T-helper 17 cell (primary cell): Measurements from ENCODE around the gene EHD2. TPM values are rescaled to one million over a fixed set of nuclear protein-coding genes. Genes with fewer than 3 reads are reported as not detected.
"Not testable (repeated sequence)": the region's sequence is repeated elsewhere in the genome, so short reads cannot be mapped to it uniquely, and the experiment has no call there.

ENCODE experiments used
- ATAC-seq: fragments of 150-1000 bp; cut with Tn5 transposase; 2 replicates; pipeline ENCODE4 v1.10.0; 2021; ENCODE audit warnings: mild to moderate bottlenecking, moderate library complexity
- DNase-seq, 3 donors: peaks; one replicate each; pipeline versions ENCODE4 v3.0.0 to v3.0.0-alpha.2; 2020 to 2021
- H3K9me3 ChIP-seq: one replicate; pipeline ENCODE4 v1.7.0; 2013; ENCODE audit warnings: low read length, mild to moderate bottlenecking; ENCODE audit not compliant: control insufficient read depth, poor library complexity, severe bottlenecking
- H3K27ac Mint-ChIP-seq: one replicate; pipeline ENCODE4 v1.8.0; 2022; ENCODE audit warnings: mild to moderate bottlenecking, moderate library complexity, mixed read lengths
- H3K27me3 Mint-ChIP-seq: one replicate; pipeline ENCODE4 v1.8.0; 2022; ENCODE audit warnings: mixed read lengths
- H3K36me3 Mint-ChIP-seq: one replicate; pipeline ENCODE4 v1.8.0; 2022; ENCODE audit warnings: low read depth, mixed read lengths
- H3K4me1 Mint-ChIP-seq: one replicate; pipeline ENCODE4 v1.8.0; 2022; ENCODE audit warnings: mild to moderate bottlenecking, mixed read lengths
- H3K4me3 Mint-ChIP-seq: one replicate; pipeline ENCODE4 v1.8.0; 2022; ENCODE audit warnings: mild to moderate bottlenecking, moderate library complexity, mixed read lengths
- total RNA-seq, 4 donors: library from RNA in 2 of 4; stranded (reverse) in 2 of 4; gene quantifications; one replicate each; pipeline ENCODE4 v1.2.3 and lab custom pipeline; 2022 to 2026

The EHD2 gene
- total RNA-seq, 2 donors from 2014 or later: 0.70 TPM; not detected in 1

- DNase-seq: no peak
- Mint-ChIP-seq H3K27ac (peak overlapping the region; percentile 66), H3K36me3 (peaks cover 3% of the 10 kb centered on the region), H3K4me1 (peaks cover 5% of the 10 kb centered on the region), H3K4me3 (no peak overlapping the region), H3K27me3 (no peaks in the 10 kb centered on the region)
- no peaks in the 10 kb centered on the region for H3K9me3 ChIP-seq
- ATAC-seq: no peak
These were observed 49.5 kb downstream of the EHD2 start for GRCh38 chr19:47762615-47763308.

- not testable (repeated sequence) for H3K36me3 Mint-ChIP-seq, H3K27me3 Mint-ChIP-seq, ATAC-seq, DNase-seq, H3K27ac Mint-ChIP-seq, H3K4me1 Mint-ChIP-seq, H3K9me3 ChIP-seq, H3K4me3 Mint-ChIP-seq
These were observed 51.5 kb downstream of the EHD2 start for GRCh38 chr19:47764705-47765104.

- H3K27me3 Mint-ChIP-seq: no peaks in the 10 kb centered on the region
- no peaks in the 10 kb centered on the region for H3K9me3 ChIP-seq
- peak overlapping the region; percentile 12 for H3K4me3 Mint-ChIP-seq
- ATAC-seq (peak; percentile 59), DNase-seq (peak in 2 of 3 donors; percentile 36 to 44)
- peaks cover 8% of the 10 kb centered on the region for H3K4me1 Mint-ChIP-seq
- H3K27ac Mint-ChIP-seq: no peak overlapping the region
- H3K36me3 Mint-ChIP-seq: no peaks in the 10 kb centered on the region
These were observed 52.5 kb downstream of the EHD2 start for GRCh38 chr19:47765523-47766358.

- no peak overlapping the region for H3K4me3 Mint-ChIP-seq
- peaks cover 8% of the 10 kb centered on the region for H3K4me1 Mint-ChIP-seq
- no peaks in the 10 kb centered on the region for H3K9me3 ChIP-seq
- H3K27me3 Mint-ChIP-seq: no peaks in the 10 kb centered on the region
- no peak overlapping the region for H3K27ac Mint-ChIP-seq
- no peak for ATAC-seq
- no peak for DNase-seq
- no peaks in the 10 kb centered on the region for H3K36me3 Mint-ChIP-seq
These were observed 53.1 kb downstream of the EHD2 start for GRCh38 chr19:47766359-47766620.

GRCh38 chr19:47766670-47767069, 53.4 kb downstream of the EHD2 start:
- DNase-seq: no peak
- H3K9me3 ChIP-seq: no peaks in the 10 kb centered on the region
- no peaks in the 10 kb centered on the region for H3K36me3 Mint-ChIP-seq
- no peak for ATAC-seq
- no peak overlapping the region for H3K27ac Mint-ChIP-seq
- H3K4me1 Mint-ChIP-seq: peaks cover 8% of the 10 kb centered on the region
- H3K27me3 Mint-ChIP-seq: no peaks in the 10 kb centered on the region
- H3K4me3 Mint-ChIP-seq: no peak overlapping the region

GRCh38 chr19:47767349-47767748, 54.1 kb downstream of the EHD2 start:
- Mint-ChIP-seq H3K27ac (no peak overlapping the region), H3K27me3 (no peaks in the 10 kb centered on the region), H3K36me3 (no peaks in the 10 kb centered on the region), H3K4me1 (peaks cover 8% of the 10 kb centered on the region), H3K4me3 (no peak overlapping the region)
- DNase-seq (no peak), ATAC-seq (no peak)
- H3K9me3 ChIP-seq: no peaks in the 10 kb centered on the region

GRCh38 chr19:47768604-47769003, 55.4 kb downstream of the EHD2 start:
- Mint-ChIP-seq H3K4me1 (peaks cover 8% of the 10 kb centered on the region), H3K36me3 (no peaks in the 10 kb centered on the region), H3K27ac (no peak overlapping the region), H3K4me3 (no peak overlapping the region), H3K27me3 (no peaks in the 10 kb centered on the region)
- no peaks in the 10 kb centered on the region for H3K9me3 ChIP-seq
- ATAC-seq: no peak
- no peak for DNase-seq

- Mint-ChIP-seq H3K4me1 (peaks cover 10% of the 10 kb centered on the region), H3K27me3 (no peaks in the 10 kb centered on the region), H3K4me3 (no peak overlapping the region), H3K27ac (no peak overlapping the region), H3K36me3 (no peaks in the 10 kb centered on the region)
- ATAC-seq (no peak), DNase-seq (no peak)
- H3K9me3 ChIP-seq: no peaks in the 10 kb centered on the region
These were observed 56.3 kb downstream of the EHD2 start for GRCh38 chr19:47769534-47769933.

GRCh38 chr19:47771291-47771690, 58.1 kb downstream of the EHD2 start:
- not testable (repeated sequence) for H3K36me3 Mint-ChIP-seq, DNase-seq, H3K4me1 Mint-ChIP-seq, H3K9me3 ChIP-seq, ATAC-seq, H3K27ac Mint-ChIP-seq, H3K27me3 Mint-ChIP-seq, H3K4me3 Mint-ChIP-seq

GRCh38 chr19:47776568-47776967, 63.3 kb downstream of the EHD2 start:
- H3K4me1 Mint-ChIP-seq: peaks cover 26% of the 10 kb centered on the region
- H3K27me3 Mint-ChIP-seq: no peaks in the 10 kb centered on the region
- H3K27ac Mint-ChIP-seq: no peak overlapping the region
- ATAC-seq: no peak
- DNase-seq: no peak
- no peak overlapping the region for H3K4me3 Mint-ChIP-seq
- H3K36me3 Mint-ChIP-seq: peaks cover 4% of the 10 kb centered on the region
- no peaks in the 10 kb centered on the region for H3K9me3 ChIP-seq

- not testable (repeated sequence) for ATAC-seq, H3K9me3 ChIP-seq, H3K27me3 Mint-ChIP-seq, H3K36me3 Mint-ChIP-seq, DNase-seq
- H3K4me3 Mint-ChIP-seq: peak overlapping the region; percentile 97
- peak overlapping the region; percentile 91 for H3K27ac Mint-ChIP-seq
- peaks cover 31% of the 10 kb centered on the region for H3K4me1 Mint-ChIP-seq
These were observed 64.2 kb downstream of the EHD2 start for GRCh38 chr19:47777245-47778048.

GRCh38 chr19:47778049-47778953, 65.1 kb downstream of the EHD2 start, which contains the start of gene SELENOW:
TSS of gene SELENOW (plus strand) at chr19:47778703. CDS start at chr19:47778786, 83 bp downstream.
- no peaks in the 10 kb centered on the region for H3K9me3 ChIP-seq
- Mint-ChIP-seq H3K4me3 (peak within 1 kb of the TSS; percentile 97), H3K36me3 (peaks cover 6% of the 10 kb centered on the region), H3K4me1 (peaks cover 31% of the 10 kb centered on the region), H3K27me3 (no peaks in the 10 kb centered on the region), H3K27ac (peak within 1 kb of the TSS; percentile 91)
- ATAC-seq (peak; percentile 95), DNase-seq (peak; percentile 64 to 66 (median 64))
